OCI-LY3 (cell line): Measurements from ENCODE around the gene IMMT.

ENCODE experiments used
- H2AFZ ChIP-seq: fragments of 200-600, 300-600 bp; shearing (Covaris generic); 2 replicates; pipeline ENCODE4 v1.6.0; 2014; ENCODE audit warnings: antibody characterized with exemption, low read depth, low read length
- H3K27ac ChIP-seq: fragments of 200-600, 300-600 bp; sonication (generic); 2 replicates; pipeline ENCODE4 v1.5.1; 2014; ENCODE audit warnings: mild to moderate bottlenecking, low read length, moderate library complexity, mixed read lengths
- H3K27me3 ChIP-seq: fragments of 200-600, 300-600 bp; sonication (generic); 2 replicates; pipeline ENCODE4 v1.6.1; 2014; ENCODE audit warnings: low read depth, low read length, mixed read lengths
- H3K36me3 ChIP-seq: fragments of 200-600, 300-600 bp; sonication (generic); replicated peaks from 2 replicates; pipeline ENCODE3; 2014; ENCODE audit warnings: low read depth, low read length, mixed read lengths
- H3K4me1 ChIP-seq: fragments of 300-600, 200-600 bp; sonication (generic); 2 replicates; pipeline ENCODE4 v1.6.1; 2014; ENCODE audit warnings: low read length, mixed read lengths
- H3K4me2 ChIP-seq: fragments of 200-600, 300-600 bp; sonication (generic); 2 replicates; pipeline ENCODE4 v1.6.1; 2014; ENCODE audit warnings: low read length, mixed read lengths
- H3K4me3 ChIP-seq: fragments of 300-600, 200-600 bp; sonication (generic); 2 replicates; pipeline ENCODE4 v1.5.1; 2014; ENCODE audit warnings: antibody characterized with exemption, mild to moderate bottlenecking, low read length, moderate library complexity
- H3K79me2 ChIP-seq: fragments of 300-600, 200-600 bp; shearing (Covaris generic); 2 replicates; pipeline ENCODE4 v1.6.1; 2014; ENCODE audit warnings: mild to moderate bottlenecking, low read length, mixed read lengths
- H3K9ac ChIP-seq: fragments of 300-600, 200-600 bp; shearing (Covaris generic); 2 replicates; pipeline ENCODE4 v1.6.0; 2014; ENCODE audit warnings: mild to moderate bottlenecking, low read length, moderate library complexity
- H3K9me3 ChIP-seq: fragments of 200-600, 300-600 bp; shearing (Covaris generic); 2 replicates; pipeline ENCODE4 v1.6.1; 2014; ENCODE audit warnings: low read length, mixed read lengths; ENCODE audit not compliant: insufficient read depth
- H4K20me1 ChIP-seq: fragments of 200-600, 300-600 bp; sonication (generic); 2 replicates; pipeline ENCODE4 v1.6.1; 2016; ENCODE audit warnings: low read length, mixed read lengths; ENCODE audit not compliant: insufficient read depth
- CTCF ChIP-seq: fragments of 200-600, 300-600 bp; sonication (generic); IDR thresholded peaks from 2 replicates; pipeline ENCODE4 v1.5.1; 2014; ENCODE audit warnings: antibody characterized with exemption, low read length, low read depth
- EZH2phosphoT487 ChIP-seq: fragments of 200-600 bp; shearing (Covaris generic); IDR thresholded peaks from 2 replicates; pipeline ENCODE4 v1.6.1; 2018; ENCODE audit warnings: antibody characterized with exemption, mixed run types, low read depth

Gene IMMT

GRCh38 chr2:86150502-86150901 is 44.8 kb downstream of the IMMT start:
- H3K9me3 ChIP-seq: no peaks in the 10 kb centered on the region
- H2AFZ ChIP-seq: no peak overlapping the region
- no peaks in the 10 kb centered on the region for H3K27me3 ChIP-seq
- H3K79me2 ChIP-seq: no peaks in the 10 kb centered on the region
- no peak overlapping the region for H3K27ac ChIP-seq
- H4K20me1 ChIP-seq: no peaks in the 10 kb centered on the region
- TF ChIP-seq EZH2phosphoT487: no peak
- TF ChIP-seq CTCF: no peak
- no peak overlapping the region for H3K4me2 ChIP-seq
- H3K36me3 ChIP-seq: peaks cover 44% of the 10 kb centered on the region
- H3K4me1 ChIP-seq: no peaks in the 10 kb centered on the region
- H3K9ac ChIP-seq: no peak overlapping the region
- no peak overlapping the region for H3K4me3 ChIP-seq

GRCh38 chr2:86147793-86148192 is 47.5 kb downstream of the IMMT start:
- Histone ChIP-seq H3K9ac (no peak overlapping the region), H3K4me1 (no peaks in the 10 kb centered on the region), H3K4me3 (no peak overlapping the region), H3K9me3 (no peaks in the 10 kb centered on the region), H3K4me2 (no peak overlapping the region), H3K27me3 (no peaks in the 10 kb centered on the region), H4K20me1 (no peaks in the 10 kb centered on the region), H3K79me2 (no peaks in the 10 kb centered on the region), H3K36me3 (peaks cover 47% of the 10 kb centered on the region), H3K27ac (no peak overlapping the region), H2AFZ (no peak overlapping the region)
- TF ChIP-seq CTCF: no peak
- TF ChIP-seq EZH2phosphoT487: no peak

- Histone ChIP-seq H3K27ac (no peak overlapping the region), H4K20me1 (no peaks in the 10 kb centered on the region), H3K79me2 (no peaks in the 10 kb centered on the region), H3K4me3 (no peak overlapping the region), H3K9ac (no peak overlapping the region), H3K36me3 (peaks cover 50% of the 10 kb centered on the region), H3K4me1 (no peaks in the 10 kb centered on the region), H2AFZ (no peak overlapping the region), H3K9me3 (no peaks in the 10 kb centered on the region), H3K27me3 (no peaks in the 10 kb centered on the region), H3K4me2 (no peak overlapping the region)
- no peak for TF ChIP-seq EZH2phosphoT487
- no peak for TF ChIP-seq CTCF
Measured at GRCh38 chr2:86143926-86144685, 51.2 kb downstream of the IMMT start.

- Histone ChIP-seq H3K27me3 (no peaks in the 10 kb centered on the region), H2AFZ (no peak overlapping the region), H3K9ac (no peak overlapping the region), H3K4me1 (no peaks in the 10 kb centered on the region), H3K79me2 (no peaks in the 10 kb centered on the region), H3K27ac (no peak overlapping the region), H3K36me3 (peaks cover 50% of the 10 kb centered on the region), H4K20me1 (no peaks in the 10 kb centered on the region), H3K9me3 (no peaks in the 10 kb centered on the region), H3K4me2 (no peak overlapping the region), H3K4me3 (no peak overlapping the region)
- TF ChIP-seq CTCF (no peak), EZH2phosphoT487 (no peak)
Measured at GRCh38 chr2:86143307-86143706, 52.0 kb downstream of the IMMT start.
